ENCODE measurements around the gene KBTBD4. TPM values are rescaled to one million over a fixed set of nuclear protein-coding genes. Genes with fewer than 3 reads are reported as not detected.

The KBTBD4 gene
- polyA plus RNA-seq, 1 experiment: 25.5 TPM

DNA sequence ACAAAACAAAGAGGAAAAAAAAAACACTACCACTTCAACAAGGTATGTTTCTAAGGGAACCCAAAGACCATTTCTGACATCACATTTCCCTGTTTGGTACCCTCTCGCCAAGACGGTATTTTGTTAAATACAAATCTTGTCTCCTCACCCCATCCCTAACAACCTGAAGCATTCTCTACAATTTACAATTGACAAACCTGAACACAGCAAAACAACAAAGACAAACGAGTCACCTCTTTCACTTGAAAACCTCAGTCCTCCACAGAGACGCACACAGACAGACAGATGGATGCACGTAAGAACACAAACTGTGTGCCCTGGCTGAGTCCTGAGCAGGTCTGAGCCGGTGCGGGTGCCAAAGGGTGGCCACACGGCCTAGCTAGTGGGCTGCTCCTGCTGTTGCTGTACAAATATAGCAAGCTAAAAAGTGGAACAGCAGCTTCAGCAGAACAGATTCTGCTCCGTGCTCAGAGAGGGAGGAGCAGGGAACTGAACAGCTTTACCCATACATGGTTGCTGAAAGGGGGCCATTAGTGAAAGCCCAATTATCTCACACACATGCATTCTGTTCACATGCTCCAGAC lies 54.4 kb downstream of the KBTBD4 start:
- POLR2A ChIA-PET: interaction anchor here (0.5 to 1.5 kb wide), 4 partner anchors 9 to 29 kb away, joined by 3 to 11 read pairs (median 7); no protein-coding TSS in a partner anchor
- H3K4me3 ChIP-seq (ENCODE audit: low read depth, low read length): no peak overlapping the region

DNA sequence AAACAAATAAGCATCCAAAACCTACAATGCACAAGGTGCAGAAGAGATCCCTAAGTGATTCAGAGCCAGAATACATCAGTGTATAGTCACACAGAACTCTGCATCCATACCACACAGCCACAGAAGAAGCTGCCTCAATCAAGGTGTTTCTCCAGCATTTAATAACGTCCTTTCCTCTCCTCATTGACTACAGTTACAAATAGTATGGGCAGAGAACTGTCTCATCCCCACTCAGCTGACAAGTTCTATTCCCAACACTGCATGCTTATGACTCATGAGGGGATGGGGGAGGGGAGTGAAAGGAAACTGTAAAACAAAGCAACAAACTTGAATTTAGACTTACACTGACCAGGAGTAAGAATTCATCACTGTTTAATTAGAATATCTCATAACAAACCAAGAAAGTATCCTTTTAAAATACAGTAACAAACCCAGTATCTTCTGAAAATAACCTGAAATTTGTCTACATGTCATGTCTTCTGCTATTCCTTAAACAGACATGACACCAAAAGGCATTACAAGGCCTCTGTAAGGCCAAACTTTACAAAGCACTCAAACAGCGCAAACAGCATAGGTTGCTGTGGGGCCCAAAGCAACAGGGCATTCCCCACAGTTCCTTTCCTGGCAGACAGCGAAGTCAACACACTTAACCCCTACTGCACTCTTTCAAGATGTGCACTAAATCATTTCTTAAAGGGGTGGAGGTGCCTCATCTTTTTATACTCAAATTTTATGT lies 55.1 kb downstream of the KBTBD4 start:
- TF ChIP-seq, protein P1, sequence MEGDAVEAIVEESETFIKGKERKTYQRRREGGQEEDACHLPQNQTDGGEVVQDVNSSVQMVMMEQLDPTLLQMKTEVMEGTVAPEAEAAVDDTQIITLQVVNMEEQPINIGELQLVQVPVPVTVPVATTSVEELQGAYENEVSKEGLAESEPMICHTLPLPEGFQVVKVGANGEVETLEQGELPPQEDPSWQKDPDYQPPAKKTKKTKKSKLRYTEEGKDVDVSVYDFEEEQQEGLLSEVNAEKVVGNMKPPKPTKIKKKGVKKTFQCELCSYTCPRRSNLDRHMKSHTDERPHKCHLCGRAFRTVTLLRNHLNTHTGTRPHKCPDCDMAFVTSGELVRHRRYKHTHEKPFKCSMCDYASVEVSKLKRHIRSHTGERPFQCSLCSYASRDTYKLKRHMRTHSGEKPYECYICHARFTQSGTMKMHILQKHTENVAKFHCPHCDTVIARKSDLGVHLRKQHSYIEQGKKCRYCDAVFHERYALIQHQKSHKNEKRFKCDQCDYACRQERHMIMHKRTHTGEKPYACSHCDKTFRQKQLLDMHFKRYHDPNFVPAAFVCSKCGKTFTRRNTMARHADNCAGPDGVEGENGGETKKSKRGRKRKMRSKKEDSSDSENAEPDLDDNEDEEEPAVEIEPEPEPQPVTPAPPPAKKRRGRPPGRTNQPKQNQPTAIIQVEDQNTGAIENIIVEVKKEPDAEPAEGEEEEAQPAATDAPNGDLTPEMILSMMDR (IDR thresholded peaks at IDR 0.05; ENCODE audit: insufficient read depth, low read depth, low read length): no peak
- CTCF ChIA-PET: interaction anchor here (1.3 kb wide), 1 partner anchor 10 kb away, joined by 4 read pairs; no protein-coding TSS in a partner anchor
- H3K4me3 ChIP-seq (ENCODE audit: low read depth, low read length): no peak overlapping the region

More for the DNA sequence above, 54.4 kb downstream of the KBTBD4 start:
- CTCF ChIA-PET: interaction anchor here (0.9 to 1.7 kb wide), 2 partner anchors 16 to 26 kb away, joined by 3 to 5 read pairs; no protein-coding TSS in a partner anchor
- Histone ChIP-seq H3K36me3 (ENCODE audit: control insufficient read depth, insufficient read depth, low read length) (no peaks in the 10 kb centered on the region), H3K27me3 (ENCODE audit: control insufficient read depth, insufficient read depth, low read length) (no peaks in the 10 kb centered on the region)
- no peak for DNase-seq (ENCODE audit: low read depth)
- TF ChIP-seq, protein P1 (IDR thresholded peaks at IDR 0.05; ENCODE audit: insufficient read depth, low read depth, low read length): no peak

More for the DNA sequence above, 55.1 kb downstream of the KBTBD4 start:
- POLR2A ChIA-PET: interaction anchor here (1.5 kb wide), 1 partner anchor 8 kb away, joined by 3 read pairs; no protein-coding TSS in a partner anchor
- Histone ChIP-seq H3K36me3 (ENCODE audit: control insufficient read depth, insufficient read depth, low read length) (peaks cover under 1% of the 10 kb centered on the region; the same call in 1 of the 2 replicates), H3K27me3 (ENCODE audit: control insufficient read depth, insufficient read depth, low read length) (no peaks in the 10 kb centered on the region)
- peak; percentile 55 for DNase-seq (ENCODE audit: low read depth)

Small RNA genes within 50 kb of the gene (small RNA-seq; reads per million reads assigned to genes)
- gene RN7SL652P (ENCODE audit: insufficient read length, low read depth, low replicate concordance) (not detected), gene RNU5E-10P (ENCODE audit: insufficient read length, low read depth, low replicate concordance) (not detected)

Other genes with a start within 250 kb of the KBTBD4 start
- not detected in 2 replicates for gene MYBPC3, start 226.3 kb downstream of the KBTBD4 start, polyA plus RNA-seq (2011; rRNA removed)
- gene SPI1, start 200.4 kb downstream of the KBTBD4 start, polyA plus RNA-seq (2011; rRNA removed): not detected in 2 replicates
- gene SLC39A13, start 170.4 kb downstream of the KBTBD4 start, polyA plus RNA-seq (2011; rRNA removed): 59.7 and 108 TPM in 2 replicates
- 187 and 191 TPM in 2 replicates for gene PSMC3, start 152.5 kb downstream of the KBTBD4 start, polyA plus RNA-seq (2011; rRNA removed)
- gene RAPSN, start 129.8 kb downstream of the KBTBD4 start, polyA plus RNA-seq (2011; rRNA removed): 0.10 and 0.12 TPM in 2 replicates
- gene CELF1, start 25.8 kb downstream of the KBTBD4 start, polyA plus RNA-seq (2011; rRNA removed): 73.5 and 85.4 TPM in 2 replicates
- gene PTPMT1, start 13.4 kb downstream of the KBTBD4 start, polyA plus RNA-seq (2011; rRNA removed): 61.9 and 69.4 TPM in 2 replicates
- gene NDUFS3, start 104 bp upstream of the KBTBD4 start, polyA plus RNA-seq (2011; rRNA removed): 85.5 and 98.0 TPM in 2 replicates
- gene FAM180B, start 7.7 kb upstream of the KBTBD4 start, polyA plus RNA-seq (2011; rRNA removed): not detected in 2 replicates
- gene C1QTNF4, start 15.4 kb upstream of the KBTBD4 start, polyA plus RNA-seq (2011; rRNA removed): 0.04 and 0.05 TPM in 2 replicates
- 104 and 157 TPM in 2 replicates for gene MTCH2, start 63.6 kb upstream of the KBTBD4 start, polyA plus RNA-seq (2011; rRNA removed)
- 1.5 and 1.7 TPM in 2 replicates for gene AGBL2, start 136.4 kb upstream of the KBTBD4 start, polyA plus RNA-seq (2011; rRNA removed)
- 60.8 and 62.6 TPM in 2 replicates for gene FNBP4, start 188.4 kb upstream of the KBTBD4 start, polyA plus RNA-seq (2011; rRNA removed)